NCI-H748 treated with DMSO at 0.1 percent for 48 hours (cell line): ENCODE data around the gene SDR42E2.
"Not testable (repeated sequence)": the region's sequence is repeated elsewhere in the genome, so short reads cannot be mapped to it uniquely, and the experiment has no call there.

Experiments
- DNase-seq: peaks from one replicate; lab custom pipeline; 2025; lab: John Stamatoyannopoulos, UW

SDR42E2 gene

DNA sequence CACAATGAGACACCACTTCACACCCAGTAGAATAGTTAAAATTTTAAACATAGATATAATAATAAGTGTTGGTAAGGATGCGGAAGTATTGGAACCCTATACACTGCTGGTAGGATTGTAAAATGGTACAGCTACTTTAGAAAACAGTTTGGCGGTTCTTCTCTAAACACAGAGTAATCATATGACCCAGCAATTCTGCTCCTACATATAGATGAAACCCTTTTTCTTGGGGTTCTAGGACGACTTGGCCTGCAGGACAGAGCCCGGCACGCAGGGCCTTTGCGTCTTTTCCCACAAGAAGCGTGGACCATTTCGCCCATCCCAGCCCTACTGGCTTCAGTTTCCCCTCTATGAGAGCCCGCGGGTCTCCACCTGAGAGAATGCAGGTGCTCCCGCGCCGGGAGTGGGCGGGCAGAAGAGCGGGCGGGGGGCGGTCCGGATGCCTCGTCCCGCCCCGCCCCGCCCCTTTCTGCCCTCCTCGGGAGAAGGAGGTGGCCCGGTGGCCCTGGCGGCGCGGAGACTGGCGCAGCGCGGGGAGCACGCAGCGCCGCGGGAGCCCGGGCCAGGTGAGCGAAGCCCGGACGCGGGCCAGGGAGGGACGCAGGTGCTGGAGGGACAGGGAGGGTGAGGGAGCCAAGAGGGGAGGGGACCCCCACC lies at the start of gene SDR42E2:
Gene SDR42E2 (plus strand): TSS at position 508 of the 657 bp plus-strand sequence. CDS start 3,077 bp downstream, outside the sequence.
- peak; percentile 22 for DNase-seq

GRCh38 chr16:22116095-22116700 lies 46.1 kb upstream of the SDR42E2 start:
- DNase-seq: no peak

- DNase-seq: no peak
These were observed 44.7 kb upstream of the SDR42E2 start for GRCh38 chr16:22117609-22118008.

GRCh38 chr16:22120440-22120839 lies 41.9 kb upstream of the SDR42E2 start:
- no peak for DNase-seq

DNA sequence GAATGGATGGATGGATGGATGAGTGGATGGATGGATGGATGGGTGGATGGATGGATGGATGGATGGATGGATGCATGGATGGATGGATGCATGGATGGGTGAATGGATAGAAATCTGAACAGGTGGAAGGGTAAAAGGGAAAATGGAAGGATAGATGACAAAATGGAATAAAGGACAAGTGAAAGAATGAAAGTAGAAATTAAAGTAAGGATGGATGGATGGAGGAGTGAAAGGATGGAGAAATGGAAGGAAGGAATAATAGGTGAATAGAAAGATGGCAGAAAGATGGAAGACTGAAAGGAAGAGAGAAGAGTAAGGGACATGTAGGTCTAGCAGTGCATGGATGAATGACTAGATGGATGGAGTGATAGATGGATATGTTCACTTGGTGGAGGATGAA lies 40.1 kb upstream of the SDR42E2 start:
- DNase-seq: no peak

- no peak for DNase-seq
These were observed 39.2 kb upstream of the SDR42E2 start for GRCh38 chr16:22123146-22123545.

GRCh38 chr16:22123759-22124490 lies 38.4 kb upstream of the SDR42E2 start:
- DNase-seq: no peak

- DNase-seq: no peak
These were observed 37.6 kb upstream of the SDR42E2 start for GRCh38 chr16:22124583-22125284.

GRCh38 chr16:22126037-22126558 lies 36.2 kb upstream of the SDR42E2 start:
- no peak for DNase-seq

GRCh38 chr16:22128537-22128936 lies 33.8 kb upstream of the SDR42E2 start:
- not testable (repeated sequence) for DNase-seq

DNA sequence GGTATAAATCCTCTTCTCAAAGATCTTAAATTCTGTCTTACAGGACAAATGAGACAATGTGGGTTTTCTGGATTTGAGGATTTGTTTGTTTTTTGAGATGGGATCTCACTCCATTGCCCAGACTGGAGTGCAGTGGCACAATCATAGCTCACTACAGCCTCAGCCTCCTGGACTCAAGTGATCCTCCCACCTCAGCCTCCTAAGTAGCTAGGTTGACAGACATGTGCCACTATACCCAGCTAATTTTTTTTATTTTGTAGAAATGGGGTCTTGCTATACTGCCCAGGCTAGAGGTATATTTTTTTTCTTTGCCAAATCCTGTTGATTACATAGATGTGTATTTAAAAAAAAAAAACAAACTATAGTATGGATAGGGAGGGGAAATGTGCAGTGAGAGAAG lies 31.8 kb upstream of the SDR42E2 start:
- DNase-seq: no peak

- DNase-seq: no peak
These were observed 29.5 kb upstream of the SDR42E2 start for GRCh38 chr16:22132801-22133200.

GRCh38 chr16:22138482-22138881 lies 23.8 kb upstream of the SDR42E2 start:
- no peak for DNase-seq

DNA sequence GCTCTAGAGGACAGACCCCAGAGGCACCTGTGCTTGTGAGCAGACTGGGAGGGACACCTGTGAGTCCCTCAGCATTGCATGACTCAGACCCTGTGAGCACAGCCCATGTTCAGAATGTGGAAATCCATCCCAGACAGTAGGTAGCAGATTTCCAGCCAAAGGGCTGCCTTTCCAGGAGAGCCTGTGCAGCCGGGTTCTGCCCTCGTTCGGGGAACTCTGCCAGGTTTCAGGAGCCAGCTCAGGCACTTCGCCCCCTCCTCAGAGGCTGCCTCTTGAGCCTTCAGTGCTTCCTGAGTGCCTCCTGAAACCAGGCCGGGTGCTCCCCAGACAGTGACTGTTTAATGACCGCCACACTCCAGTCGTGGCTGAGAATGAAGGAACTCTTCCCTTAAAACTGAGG lies 23.3 kb upstream of the SDR42E2 start:
- no peak for DNase-seq

DNA sequence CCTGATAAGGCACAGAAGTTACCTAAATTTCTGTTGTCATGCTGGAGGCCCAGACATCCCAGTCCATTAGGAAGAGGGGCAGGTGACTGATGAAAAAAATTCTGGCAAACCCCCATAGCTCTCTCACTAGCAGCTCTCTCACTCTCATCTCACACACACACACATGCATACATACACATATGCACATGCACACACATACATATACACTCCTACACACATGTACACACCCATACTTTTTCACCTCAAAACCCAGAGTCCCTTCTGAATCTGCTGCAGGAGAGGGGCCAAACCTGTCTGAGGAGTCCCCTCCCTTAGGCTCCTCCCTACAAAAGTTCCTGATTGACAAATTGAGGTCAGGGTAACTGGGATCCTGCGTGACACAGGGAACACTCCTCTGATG lies 22.6 kb upstream of the SDR42E2 start:
- DNase-seq: no peak

DNA sequence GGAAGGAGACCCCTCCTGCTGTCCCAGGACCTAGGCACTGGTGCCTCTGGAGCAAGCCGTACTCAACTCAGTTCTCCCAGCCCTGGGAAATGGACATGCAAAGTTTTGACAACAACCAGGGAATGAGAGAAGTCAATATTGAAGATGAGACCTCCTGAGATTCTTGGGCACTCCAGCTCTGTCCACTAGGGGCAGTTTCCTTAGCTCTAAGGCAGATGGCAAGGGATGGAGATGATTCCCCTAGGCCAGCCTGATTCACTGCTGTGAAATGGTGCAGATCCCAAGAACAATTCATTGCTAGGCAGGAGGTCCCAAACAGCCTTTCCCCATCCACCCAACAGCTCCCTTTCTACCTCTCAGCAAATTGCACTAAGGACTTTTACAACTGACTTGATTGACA lies 20.5 kb upstream of the SDR42E2 start:
- DNase-seq: no peak

DNA sequence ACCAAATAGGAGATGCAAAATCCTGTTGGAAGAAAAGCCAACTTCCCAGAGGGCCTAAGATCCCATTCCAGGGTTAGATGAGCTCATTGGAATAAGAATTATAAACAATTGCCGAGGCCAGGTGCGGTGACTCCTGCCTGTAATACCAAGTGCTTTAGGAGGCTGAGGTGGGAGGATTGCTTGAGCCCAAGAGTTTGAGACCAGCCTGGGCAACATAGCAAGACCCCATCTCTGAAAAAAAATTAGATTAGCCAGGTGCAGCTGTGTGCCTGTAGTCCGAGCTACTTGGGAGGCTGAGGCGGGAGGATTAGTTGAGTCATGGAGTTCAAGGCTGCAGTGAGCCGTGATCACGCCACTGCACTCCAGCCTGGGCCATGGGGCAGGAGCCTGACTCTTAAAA lies 17.8 kb upstream of the SDR42E2 start:
- no peak for DNase-seq

DNA sequence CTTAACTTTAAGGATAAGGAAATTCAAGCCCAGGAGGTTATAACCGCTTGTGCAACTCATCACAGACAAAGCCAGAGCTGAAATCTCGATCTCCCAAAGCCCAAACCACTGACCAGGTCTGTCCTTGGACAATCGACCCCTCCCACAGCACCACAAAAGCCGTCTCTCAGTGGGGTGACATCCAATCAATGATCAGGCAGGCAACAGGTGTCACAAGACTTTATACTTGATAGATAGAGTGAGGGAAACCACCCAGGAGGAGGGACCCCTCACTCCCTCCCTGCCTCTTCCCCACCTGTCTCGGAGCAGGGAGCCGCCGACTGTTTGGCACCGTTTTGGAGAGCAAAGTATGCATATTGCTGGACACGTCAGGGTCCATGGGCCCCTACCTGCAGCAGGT lies 14.5 kb upstream of the SDR42E2 start:
- DNase-seq: no peak

DNA sequence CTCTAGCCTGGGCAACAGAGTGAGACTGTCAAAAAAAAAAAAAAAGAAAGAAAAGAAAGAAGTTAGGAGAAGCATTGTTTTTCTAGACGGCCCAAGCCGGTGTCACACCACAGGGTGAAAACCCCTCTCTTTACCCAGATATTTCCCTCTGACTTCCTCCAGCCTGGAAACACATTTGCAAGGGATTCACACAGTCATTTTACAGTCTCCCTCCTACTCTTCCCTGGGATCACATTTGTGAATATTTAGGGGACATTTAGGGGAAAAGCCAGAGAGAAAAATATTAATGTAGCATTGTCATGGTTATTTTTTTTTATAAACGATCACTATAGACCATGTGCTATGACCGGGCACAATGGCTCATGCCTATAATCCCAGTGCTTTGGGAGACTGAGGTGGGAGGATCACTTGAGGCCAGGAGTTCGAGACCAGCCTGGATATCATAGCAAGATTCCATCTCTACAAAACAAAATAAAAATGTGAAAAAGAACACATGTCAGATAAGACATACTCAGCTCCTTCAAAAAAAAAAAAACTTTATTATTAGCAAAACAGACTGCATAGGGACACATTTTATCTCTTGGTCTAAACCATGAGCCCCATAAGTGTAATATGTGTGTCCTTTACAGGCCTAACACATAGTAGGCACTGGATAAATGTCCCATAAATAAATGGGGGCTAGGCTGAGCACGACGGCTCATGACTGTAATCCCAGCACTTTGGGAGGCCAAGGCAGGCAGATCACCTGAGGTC lies 10.9 kb upstream of the SDR42E2 start:
- no peak for DNase-seq

DNA sequence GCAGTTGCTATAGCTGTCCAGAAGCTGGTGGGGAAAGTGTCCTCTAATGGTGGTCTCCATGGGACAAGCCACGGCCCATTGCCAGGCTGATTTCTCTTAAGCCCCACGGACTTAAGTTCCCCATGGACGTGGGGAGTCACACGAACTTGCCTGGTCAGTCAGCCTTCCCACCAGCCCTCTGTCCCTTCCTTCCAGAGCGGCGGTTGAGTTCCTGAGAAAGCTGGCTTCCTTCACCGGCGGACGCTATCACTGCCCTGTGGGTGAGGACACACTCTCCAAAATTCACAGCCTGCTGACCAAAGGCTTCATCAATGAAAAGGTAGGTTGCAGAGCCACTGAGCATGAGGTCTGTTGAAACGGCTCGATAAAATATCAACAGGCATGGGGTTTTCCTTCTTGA lies 10.0 kb upstream of the SDR42E2 start:
- no peak for DNase-seq

DNA sequence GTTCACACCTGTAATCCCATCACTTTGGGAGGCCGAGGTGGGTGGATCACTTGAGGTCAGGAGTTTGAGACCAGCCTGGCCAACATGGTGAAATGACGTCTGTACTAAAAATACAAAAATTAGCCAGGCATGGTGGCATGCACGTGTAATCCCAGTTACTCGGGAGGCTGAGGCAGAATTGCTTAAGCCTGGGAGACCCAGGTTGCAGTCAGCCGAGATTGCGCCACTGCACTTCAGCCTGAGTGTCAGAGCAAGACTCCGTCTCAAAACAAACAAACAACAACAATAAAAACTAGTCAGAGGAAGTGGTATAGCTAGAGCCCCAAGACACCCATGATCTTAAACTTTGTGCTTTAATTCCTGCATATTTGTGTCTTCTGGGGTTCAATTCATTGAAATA lies 9.2 kb upstream of the SDR42E2 start:
- not testable (repeated sequence) for DNase-seq

- no peak for DNase-seq
These were observed 905 bp upstream of the SDR42E2 start for GRCh38 chr16:22161401-22161800.
